ENCODE data around the gene KIRREL3.
A peak's percentile ranks its signal among the peaks of the same experiment; 100 is the strongest.

The KIRREL3 gene

GRCh38 chr11:126710804-126711399 lies 289.7 kb downstream of the KIRREL3 start:
- no peak for DNase-seq (ENCODE audit: low read depth)

GRCh38 chr11:126707498-126707897 lies 293.1 kb downstream of the KIRREL3 start:
- DNase-seq (ENCODE audit: low read depth) = no peak

GRCh38 chr11:126704096-126704495 lies 296.5 kb downstream of the KIRREL3 start:
- no peak for DNase-seq (ENCODE audit: low read depth)

GRCh38 chr11:126703662-126704061 lies 296.9 kb downstream of the KIRREL3 start:
- peak; percentile 56 for DNase-seq (ENCODE audit: low read depth)

GRCh38 chr11:126702987-126703386 lies 297.6 kb downstream of the KIRREL3 start:
- peak; percentile 42 for DNase-seq (ENCODE audit: low read depth)

GRCh38 chr11:126702165-126702720 lies 298.3 kb downstream of the KIRREL3 start:
- no peak for DNase-seq (ENCODE audit: low read depth)

GRCh38 chr11:126701520-126701897 lies 299.1 kb downstream of the KIRREL3 start:
- no peak for DNase-seq (ENCODE audit: low read depth)

- no peak for DNase-seq (ENCODE audit: low read depth)
Measured at GRCh38 chr11:126700768-126701519, 299.6 kb downstream of the KIRREL3 start.

GRCh38 chr11:126698576-126698975 lies 302.0 kb downstream of the KIRREL3 start:
- DNase-seq (ENCODE audit: low read depth) = no peak

GRCh38 chr11:126697936-126698335 lies 302.6 kb downstream of the KIRREL3 start:
- DNase-seq (ENCODE audit: low read depth) = no peak

GRCh38 chr11:126696982-126697381 lies 303.6 kb downstream of the KIRREL3 start:
- no peak for DNase-seq (ENCODE audit: low read depth)

- no peak for DNase-seq (ENCODE audit: low read depth)
Measured at GRCh38 chr11:126695293-126695692, 305.3 kb downstream of the KIRREL3 start.

- DNase-seq (ENCODE audit: low read depth) = no peak
Measured at GRCh38 chr11:126694065-126694625, 306.4 kb downstream of the KIRREL3 start.

GRCh38 chr11:126687477-126687876 lies 313.1 kb downstream of the KIRREL3 start:
- no peak for DNase-seq (ENCODE audit: low read depth)

- no peak for DNase-seq (ENCODE audit: low read depth)
Measured at GRCh38 chr11:126686938-126687337, 313.6 kb downstream of the KIRREL3 start.

- no peak for DNase-seq (ENCODE audit: low read depth)
Measured at GRCh38 chr11:126683766-126684728, 316.5 kb downstream of the KIRREL3 start.

- no peak for DNase-seq (ENCODE audit: low read depth)
Measured at GRCh38 chr11:126682590-126682989, 318.0 kb downstream of the KIRREL3 start.

- no peak for DNase-seq (ENCODE audit: low read depth)
Measured at GRCh38 chr11:126680700-126681099, 319.9 kb downstream of the KIRREL3 start.

GRCh38 chr11:126680131-126680530 lies 320.4 kb downstream of the KIRREL3 start:
- peak; percentile 49 for DNase-seq (ENCODE audit: low read depth)

GRCh38 chr11:126679033-126679432 lies 321.5 kb downstream of the KIRREL3 start:
- no peak for DNase-seq (ENCODE audit: low read depth)

GRCh38 chr11:126676536-126676935 lies 324.0 kb downstream of the KIRREL3 start:
- no peak for DNase-seq (ENCODE audit: low read depth)

- no peak for DNase-seq (ENCODE audit: low read depth)
Measured at GRCh38 chr11:126673319-126673718, 327.3 kb downstream of the KIRREL3 start.
